HG03159 (cell line): ENCODE data around the gene SLC39A10.
A peak's percentile ranks its signal among the peaks of the same experiment; 100 is the strongest.

Source experiments
- ATAC-seq: cut with Tn5 transposase; IDR thresholded peaks from one replicate; pipeline ENCODE4 v1.9.1; 2021; ENCODE audit warnings: mild to moderate bottlenecking, moderate library complexity; ENCODE audit not compliant: unreplicated experiment

SLC39A10 gene, protein sequence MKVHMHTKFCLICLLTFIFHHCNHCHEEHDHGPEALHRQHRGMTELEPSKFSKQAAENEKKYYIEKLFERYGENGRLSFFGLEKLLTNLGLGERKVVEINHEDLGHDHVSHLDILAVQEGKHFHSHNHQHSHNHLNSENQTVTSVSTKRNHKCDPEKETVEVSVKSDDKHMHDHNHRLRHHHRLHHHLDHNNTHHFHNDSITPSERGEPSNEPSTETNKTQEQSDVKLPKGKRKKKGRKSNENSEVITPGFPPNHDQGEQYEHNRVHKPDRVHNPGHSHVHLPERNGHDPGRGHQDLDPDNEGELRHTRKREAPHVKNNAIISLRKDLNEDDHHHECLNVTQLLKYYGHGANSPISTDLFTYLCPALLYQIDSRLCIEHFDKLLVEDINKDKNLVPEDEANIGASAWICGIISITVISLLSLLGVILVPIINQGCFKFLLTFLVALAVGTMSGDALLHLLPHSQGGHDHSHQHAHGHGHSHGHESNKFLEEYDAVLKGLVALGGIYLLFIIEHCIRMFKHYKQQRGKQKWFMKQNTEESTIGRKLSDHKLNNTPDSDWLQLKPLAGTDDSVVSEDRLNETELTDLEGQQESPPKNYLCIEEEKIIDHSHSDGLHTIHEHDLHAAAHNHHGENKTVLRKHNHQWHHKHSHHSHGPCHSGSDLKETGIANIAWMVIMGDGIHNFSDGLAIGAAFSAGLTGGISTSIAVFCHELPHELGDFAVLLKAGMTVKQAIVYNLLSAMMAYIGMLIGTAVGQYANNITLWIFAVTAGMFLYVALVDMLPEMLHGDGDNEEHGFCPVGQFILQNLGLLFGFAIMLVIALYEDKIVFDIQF

DNA sequence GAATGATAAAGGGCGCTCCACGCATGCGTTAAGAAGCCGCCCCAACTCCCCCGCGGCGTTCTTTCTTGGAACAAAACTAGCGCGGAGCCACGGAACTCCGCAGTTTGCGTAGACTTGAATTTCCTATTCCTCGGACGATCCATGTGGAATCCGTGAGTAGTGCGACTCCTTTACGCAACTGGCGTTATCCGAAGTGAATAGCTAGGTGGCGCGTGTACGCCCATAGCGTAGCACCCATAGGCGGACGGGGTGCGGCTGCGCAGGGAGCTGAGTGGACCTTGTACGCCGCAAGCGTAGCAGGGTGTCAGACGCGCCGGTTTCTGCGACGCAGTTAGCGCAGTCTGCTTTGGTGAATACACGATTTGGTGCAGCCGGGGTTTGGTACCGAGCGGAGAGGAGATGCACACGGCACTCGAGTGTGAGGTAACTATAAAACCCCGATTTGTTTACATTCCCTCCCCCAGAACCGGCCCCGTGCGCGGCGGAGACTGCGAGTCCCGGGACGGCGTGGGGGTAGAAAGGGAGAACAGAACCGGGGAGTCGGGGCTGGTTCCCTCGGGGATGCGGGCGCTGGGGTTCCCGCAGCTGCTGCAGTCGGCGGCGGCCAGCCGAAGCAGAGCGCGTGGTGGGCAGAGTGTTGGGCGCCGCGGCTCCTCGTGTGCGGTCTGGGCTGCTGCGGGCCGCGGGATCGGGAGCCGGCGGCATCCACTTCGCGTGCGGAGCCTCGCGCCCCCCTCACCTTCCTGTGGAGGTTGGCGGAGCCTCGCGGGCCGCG is at the start of gene SLC39A10:
SLC39A10 (plus strand) TSS at position 368 of the 775 bp plus-strand sequence. CDS start 22,817 bp downstream, outside the sequence.
- peak; percentile 72 for ATAC-seq

- no peak for ATAC-seq
These were observed 48.1 kb upstream of the SLC39A10 start for GRCh38 chr2:195608768-195609454.

GRCh38 chr2:195610717-195611116 is 46.3 kb upstream of the SLC39A10 start:
- ATAC-seq: no peak

GRCh38 chr2:195612611-195613495 is 44.2 kb upstream of the SLC39A10 start:
- ATAC-seq: no peak

GRCh38 chr2:195613922-195614321 is 43.1 kb upstream of the SLC39A10 start:
- no peak for ATAC-seq

GRCh38 chr2:195619590-195619989 is 37.4 kb upstream of the SLC39A10 start:
- ATAC-seq: no peak

DNA sequence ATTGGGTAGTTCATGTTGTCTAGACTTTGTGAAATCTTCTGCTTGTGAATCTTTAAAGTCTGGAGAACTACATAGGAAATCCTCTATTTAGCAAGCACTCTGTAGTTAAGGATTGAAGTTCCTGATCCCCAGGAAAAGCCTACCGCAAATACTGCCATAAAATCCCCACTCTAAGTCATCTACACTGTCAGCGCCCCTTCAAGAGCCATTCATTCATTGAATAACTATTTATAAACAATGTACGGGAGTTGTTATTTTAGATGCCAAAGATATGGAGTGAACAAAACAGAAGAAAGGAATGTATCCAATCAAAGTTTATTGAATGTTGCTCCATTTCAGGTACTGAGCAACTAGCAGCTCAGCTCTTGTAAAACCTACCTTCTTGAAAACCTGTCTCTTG is 36.5 kb upstream of the SLC39A10 start:
- no peak for ATAC-seq

DNA sequence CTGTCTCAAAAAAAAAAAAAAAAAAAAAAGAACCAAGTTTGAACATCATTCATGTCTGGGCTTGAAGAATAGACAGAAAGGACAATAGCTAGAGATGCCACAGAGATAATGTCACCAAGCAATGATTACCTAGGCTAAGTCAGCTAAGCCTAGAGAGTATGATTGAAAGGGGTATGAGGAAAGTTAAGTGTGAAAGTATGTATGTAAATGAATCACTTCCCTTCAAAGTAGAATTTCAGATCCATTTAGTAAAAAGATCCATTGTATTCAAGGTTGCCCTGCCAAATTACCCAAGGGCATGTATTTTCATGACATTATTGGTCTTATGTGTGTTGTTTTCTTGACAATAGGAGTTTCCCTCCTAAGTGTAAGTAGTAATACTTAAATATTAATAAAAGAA is 34.1 kb upstream of the SLC39A10 start:
- peak; percentile 70 for ATAC-seq

DNA sequence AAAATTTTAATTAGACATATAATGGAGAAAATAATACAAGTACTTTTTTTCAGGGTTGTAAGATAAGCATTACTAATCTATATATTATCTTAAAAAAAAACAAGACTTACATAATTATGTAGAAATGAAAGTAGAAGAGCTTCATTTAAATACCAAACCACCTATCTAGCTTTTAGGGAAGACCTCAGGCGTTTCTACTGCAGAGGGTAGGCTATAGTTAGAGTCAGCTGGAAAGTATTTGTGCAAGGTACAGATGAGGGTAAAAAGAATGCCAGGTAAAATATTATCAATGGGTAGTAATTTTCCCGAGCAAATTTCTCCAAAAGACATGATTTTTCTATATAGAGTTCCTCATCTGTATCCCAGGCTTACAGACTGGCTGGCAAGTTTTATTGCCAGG is 30.5 kb upstream of the SLC39A10 start:
- no peak for ATAC-seq

GRCh38 chr2:195628666-195629065 is 28.4 kb upstream of the SLC39A10 start:
- no peak for ATAC-seq

DNA sequence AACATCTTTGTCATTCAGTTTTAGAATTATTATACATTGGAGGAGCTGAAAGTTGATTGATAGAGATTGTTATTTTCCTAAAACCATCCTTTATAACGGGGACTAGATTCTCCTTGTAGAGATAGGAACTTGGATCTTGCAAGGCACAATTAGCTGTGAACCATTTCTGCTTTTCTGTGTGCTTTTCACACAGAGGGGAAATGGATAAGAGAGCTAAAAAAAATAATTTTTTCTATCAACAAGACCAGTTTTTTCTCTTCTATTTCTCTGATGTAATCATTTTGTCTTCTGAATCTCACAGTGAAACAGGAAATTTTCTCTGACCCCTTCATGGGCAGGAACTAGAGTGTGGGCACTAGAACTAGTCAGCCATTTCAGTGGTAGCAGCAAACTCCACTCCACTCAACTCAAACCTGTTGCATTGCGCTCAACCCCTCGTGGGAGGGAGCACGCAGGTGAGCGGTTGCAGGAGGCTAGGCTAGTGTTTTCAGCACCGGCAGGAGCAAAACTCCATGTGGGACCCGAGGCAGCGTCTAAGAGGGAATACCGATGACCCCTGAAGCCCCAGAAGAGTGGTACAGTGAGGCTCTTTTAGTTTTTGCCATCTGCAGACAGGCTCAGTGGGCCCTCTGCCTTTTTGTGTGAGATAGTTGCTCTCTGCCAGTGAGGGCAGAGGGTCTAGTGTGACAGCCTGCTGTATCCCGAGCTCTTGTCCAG is 24.0 kb upstream of the SLC39A10 start:
- ATAC-seq: no peak

DNA sequence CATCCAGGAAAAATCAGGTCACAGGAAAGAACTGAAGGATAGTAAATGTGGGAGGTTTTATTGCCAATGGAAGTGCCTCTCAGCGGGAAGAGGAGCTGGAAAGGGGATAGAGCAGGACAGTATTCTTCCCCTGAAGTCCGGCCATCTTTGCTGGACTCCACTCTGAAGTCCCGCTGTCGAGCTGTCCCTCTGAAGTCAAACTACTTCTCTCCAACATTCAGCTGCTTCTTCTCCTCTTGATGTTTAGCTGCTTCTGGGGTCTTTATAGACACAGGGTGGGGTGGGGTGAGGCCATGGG is 23.5 kb upstream of the SLC39A10 start:
- no peak for ATAC-seq

DNA sequence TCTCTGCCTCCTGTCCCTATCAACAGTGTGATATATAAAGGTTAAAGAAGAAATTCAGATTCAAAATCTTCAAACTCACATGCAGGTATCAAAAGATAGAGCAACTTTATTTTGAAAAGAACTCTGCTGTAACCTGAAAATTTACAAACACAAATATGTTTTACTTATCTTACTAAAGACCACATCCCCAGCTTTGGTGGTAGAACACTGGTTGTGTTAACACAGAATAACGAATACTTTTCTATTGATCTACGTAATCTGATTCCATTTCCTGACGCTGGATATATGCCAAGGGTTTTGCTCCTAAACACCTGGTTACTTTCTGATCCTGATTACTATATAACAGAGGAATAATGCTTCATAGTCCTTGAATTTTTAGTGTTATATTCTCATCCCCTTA is 23.1 kb upstream of the SLC39A10 start:
- ATAC-seq: no peak

DNA sequence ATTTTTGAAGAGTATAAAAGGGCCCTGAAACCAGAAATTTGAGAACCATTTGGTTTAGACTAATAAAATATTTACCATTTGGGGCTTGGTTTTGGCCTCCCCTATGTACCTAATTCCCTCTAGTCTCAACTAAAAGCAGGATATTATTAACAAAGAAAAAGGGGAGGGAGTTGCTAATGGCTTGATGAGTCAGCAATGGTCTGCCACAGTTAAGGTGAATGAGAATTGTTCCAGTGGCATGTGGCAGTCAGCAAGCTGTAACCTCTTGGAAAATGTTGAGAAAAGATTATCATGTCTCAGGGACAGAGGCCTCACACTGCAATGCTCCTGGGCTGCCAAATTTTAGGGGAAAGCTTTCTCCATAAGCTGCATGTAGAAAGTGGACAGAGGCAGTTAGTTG is 20.1 kb upstream of the SLC39A10 start:
- no peak for ATAC-seq

- ATAC-seq: no peak
These were observed 18.3 kb upstream of the SLC39A10 start for GRCh38 chr2:195638750-195639149.

- ATAC-seq: no peak
These were observed 17.7 kb upstream of the SLC39A10 start for GRCh38 chr2:195639238-195639858.

- no peak for ATAC-seq
These were observed 17.1 kb upstream of the SLC39A10 start for GRCh38 chr2:195639959-195640358.

GRCh38 chr2:195642027-195642678 is 14.9 kb upstream of the SLC39A10 start:
- no peak for ATAC-seq
